NCI-H460 (cell line): ENCODE measurements around the gene ADGRL2. TPM values are rescaled to one million over a fixed set of nuclear protein-coding genes. Genes with fewer than 3 reads are reported as not detected.

Experiments used
- DNase-seq: peaks from one replicate; pipeline ENCODE4 v3.0.0-alpha.2; 2016; ENCODE audit warnings: low read depth; ENCODE audit errors: extremely low read depth
- total RNA-seq: library from RNA; depleted of rRNA; stranded (reverse); fragments of >200 nt; shearing (Covaris generic); gene quantifications from 2 replicates; pipeline ENCODE4 v1.2.3, GENCODE V29; 2014

The ADGRL2 gene
- total RNA-seq, 1 experiment from 2014 or later: 15.3 TPM

GRCh38 chr1:81974883-81975555 is 174.3 kb downstream of the ADGRL2 start:
- no peak for DNase-seq

DNA sequence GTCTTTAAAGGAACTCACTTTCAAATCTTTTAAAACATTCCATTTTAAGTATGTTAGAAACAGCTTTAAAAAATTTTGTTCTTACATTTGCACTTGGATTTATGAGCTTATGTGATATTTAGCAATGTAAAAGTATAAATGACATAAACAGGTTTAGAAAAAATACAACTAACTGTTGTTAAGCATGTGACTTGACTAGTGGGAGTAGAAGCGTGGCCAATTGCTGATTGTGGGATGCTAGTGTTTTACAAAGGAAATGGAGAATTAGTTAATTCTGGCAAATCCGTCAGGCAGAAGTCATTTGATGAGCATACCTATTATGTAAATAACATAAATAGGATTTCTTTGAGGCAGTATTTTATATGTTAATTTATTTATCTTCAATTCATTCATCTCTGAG is 175.8 kb downstream of the ADGRL2 start:
- no peak for DNase-seq

GRCh38 chr1:81978945-81979344 is 178.2 kb downstream of the ADGRL2 start:
- DNase-seq: no peak

- no peak for DNase-seq
Observed at GRCh38 chr1:81982523-81982922, 181.8 kb downstream of the ADGRL2 start.

GRCh38 chr1:81989524-81989923 is 188.8 kb downstream of the ADGRL2 start:
- no peak for DNase-seq

DNA sequence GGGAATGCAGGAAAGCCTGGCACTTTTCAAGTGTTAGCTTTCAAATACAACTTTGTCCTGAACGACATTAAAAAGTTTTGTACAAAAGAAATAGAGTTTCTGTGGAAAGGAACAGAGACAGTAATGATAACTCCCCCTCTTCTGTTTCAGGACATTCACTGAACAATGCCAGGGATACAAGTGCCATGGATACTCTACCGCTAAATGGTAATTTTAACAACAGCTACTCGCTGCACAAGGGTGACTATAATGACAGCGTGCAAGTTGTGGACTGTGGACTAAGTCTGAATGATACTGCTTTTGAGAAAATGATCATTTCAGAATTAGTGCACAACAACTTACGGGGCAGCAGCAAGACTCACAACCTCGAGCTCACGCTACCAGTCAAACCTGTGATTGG is 189.5 kb downstream of the ADGRL2 start:
- no peak for DNase-seq

GRCh38 chr1:81998165-81998564 is 197.4 kb downstream of the ADGRL2 start:
- DNase-seq: no peak

GRCh38 chr1:81999364-81999763 is 198.6 kb downstream of the ADGRL2 start:
- no peak for DNase-seq

DNA sequence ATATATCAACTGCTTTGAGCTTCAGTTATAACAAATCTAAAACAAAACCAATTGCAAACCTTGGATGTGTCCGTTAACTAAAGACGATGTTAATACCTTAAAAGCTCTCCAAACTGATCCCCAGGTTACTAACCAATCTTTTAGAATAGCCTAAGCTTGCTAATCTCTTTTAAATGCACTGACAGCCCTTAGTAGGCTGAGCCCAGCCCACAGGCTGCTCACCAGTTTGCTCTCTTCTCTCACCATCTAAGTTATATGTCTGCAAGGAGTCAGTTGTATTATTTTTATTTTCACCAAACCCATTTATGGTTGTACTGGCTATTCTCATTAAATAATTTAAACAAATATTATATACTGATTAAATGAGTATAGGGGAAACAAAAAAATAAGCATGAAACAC is 199.5 kb downstream of the ADGRL2 start:
- DNase-seq: no peak

- no peak for DNase-seq
Observed at GRCh38 chr1:82001345-82001744, 200.6 kb downstream of the ADGRL2 start.

DNA sequence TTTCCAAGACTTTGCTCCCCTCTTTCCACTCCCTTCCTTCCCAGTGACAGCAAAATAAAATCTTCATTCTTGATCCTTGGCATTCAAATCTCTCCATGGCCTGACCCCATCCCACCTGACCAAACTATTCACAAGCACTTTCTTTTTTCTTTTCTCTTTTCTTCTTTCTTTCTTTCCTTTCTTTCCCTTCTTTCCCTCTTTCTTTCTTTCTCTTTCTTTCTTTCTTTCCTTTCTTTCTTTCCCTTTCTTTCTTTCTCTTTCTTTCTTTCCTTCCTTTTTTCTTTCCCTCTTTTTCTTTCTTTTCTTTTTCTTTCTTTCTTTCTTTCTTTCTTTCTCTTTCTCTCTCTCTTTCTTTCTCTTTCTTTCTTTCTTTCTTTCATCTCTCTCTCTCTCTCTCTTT is 207.1 kb downstream of the ADGRL2 start:
- DNase-seq: no peak

- DNase-seq: no peak
Observed at GRCh38 chr1:82013702-82014101, 213.0 kb downstream of the ADGRL2 start.

DNA sequence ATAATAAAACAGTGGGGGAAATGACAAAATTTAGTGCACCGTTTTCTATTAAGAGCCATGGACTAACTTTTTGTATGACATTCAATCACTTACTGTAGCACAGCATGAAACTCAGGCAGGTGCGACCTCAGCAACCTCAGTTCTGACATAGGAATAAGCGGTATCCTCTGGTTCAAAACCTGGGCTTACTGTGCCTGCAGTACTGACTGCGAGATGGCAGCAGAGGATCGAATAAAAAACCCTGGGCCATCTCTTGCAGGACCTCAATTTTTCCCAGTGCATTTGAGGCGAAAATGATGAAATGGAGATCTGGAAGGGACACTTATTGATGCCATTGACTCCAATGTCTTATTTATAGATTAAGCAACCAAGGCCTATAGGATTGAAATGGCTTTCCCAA is 214.7 kb downstream of the ADGRL2 start:
- no peak for DNase-seq

- DNase-seq: no peak
Observed at GRCh38 chr1:82018319-82018718, 217.6 kb downstream of the ADGRL2 start.

DNA sequence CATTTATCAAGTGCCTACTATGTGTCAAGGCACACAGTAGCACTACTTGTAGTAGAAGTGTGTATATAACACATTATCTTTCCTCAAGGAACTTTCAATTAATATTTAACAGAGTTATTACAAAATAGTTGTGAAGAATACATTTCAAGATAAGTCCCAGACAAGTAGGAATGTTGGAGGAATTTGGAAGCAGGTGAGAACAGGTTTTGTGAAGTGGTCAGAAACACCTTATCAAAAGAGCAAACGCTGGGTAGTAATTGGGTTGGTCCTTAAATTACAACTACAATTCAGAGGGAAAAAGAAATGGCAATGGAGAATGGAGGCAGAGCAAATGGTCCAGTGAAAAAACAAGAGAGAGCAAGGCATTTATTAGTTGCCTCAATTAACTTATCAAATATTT is 218.8 kb downstream of the ADGRL2 start:
- DNase-seq: no peak

GRCh38 chr1:82030830-82031229 is 230.1 kb downstream of the ADGRL2 start:
- no peak for DNase-seq

DNA sequence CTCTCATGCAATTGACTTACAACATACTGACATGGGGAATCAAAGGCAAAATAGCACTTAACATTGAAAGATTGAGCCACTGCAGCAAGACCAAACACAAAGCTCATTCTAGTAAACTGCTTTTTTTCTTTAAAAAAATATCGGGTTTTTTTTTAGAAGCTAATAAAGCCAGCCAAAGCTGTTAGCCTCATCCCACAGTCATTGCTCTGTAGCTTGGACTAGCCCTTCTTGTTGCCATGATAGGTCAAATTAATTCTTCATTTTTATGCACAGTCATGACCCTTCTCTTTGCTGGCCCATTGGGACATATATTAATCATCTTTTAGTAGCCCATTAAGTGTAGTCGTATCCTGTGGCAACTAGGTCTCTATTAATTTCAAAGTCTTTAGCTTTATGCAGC is 231.3 kb downstream of the ADGRL2 start:
- no peak for DNase-seq

DNA sequence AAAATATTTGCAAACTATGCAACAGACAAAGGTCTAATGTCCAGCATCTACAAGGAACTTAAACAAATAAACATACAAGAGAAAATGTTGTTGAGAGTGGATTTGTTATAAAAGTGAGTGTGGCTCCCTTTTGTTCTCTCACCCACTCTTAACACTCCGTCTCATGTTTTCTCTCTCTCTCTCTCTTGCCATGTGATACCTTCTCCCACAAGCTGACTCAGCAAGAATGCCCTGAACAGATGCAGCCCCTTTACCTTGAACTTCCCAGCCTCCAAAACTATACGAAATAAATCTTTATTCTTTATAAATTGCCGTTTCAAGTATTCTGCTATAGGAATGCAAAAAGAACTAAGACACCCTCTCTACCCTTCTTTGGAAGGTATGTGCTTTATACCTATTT is 234.1 kb downstream of the ADGRL2 start:
- DNase-seq: no peak
